NCI-H510A (cell line): ENCODE measurements around the gene ZBTB42.

Source experiments
- DNase-seq: peaks from one replicate; lab custom pipeline; 2025; lab: John Stamatoyannopoulos, UW

The ZBTB42 gene

DNA sequence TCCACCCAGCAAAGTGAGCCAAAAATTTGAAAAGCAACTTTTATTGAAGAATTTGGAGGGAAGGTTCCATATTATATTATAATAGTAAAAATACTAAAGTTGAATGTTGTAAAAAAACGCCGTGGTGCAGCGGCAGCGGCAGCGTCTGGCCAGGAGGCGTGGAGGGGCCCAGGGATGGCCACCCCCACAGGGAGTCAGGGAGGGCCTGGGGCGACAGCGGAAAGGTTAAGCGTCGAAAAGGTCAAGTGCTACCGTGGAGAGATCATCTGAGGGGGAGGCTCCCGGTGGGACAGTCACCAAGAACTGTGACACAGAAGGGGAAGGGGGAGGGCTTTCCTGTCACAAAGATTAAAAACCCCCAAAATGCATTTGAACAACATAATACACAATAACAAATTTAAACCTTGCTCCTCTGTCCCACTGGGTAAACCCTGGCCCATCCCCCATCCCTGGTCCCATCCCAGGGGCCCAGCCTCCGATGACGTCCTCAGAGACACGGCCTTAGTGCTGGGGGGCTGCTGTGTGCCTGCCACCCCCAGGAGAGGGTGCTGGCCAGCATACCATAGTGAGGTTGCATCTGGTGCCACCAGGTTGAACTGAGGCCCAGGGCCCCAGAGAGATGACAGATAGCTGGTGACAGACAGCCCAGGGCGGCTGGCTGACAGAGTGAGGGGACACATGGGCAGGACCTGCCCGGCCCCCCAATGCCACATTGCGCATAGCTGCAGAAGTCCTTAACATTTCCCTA is 31.4 kb upstream of the ZBTB42 start:
- DNase-seq = no peak

GRCh38 chr14:104770072-104770579 is 30.8 kb upstream of the ZBTB42 start:
- no peak for DNase-seq

- no peak for DNase-seq
Measured at GRCh38 chr14:104770851-104771272, 30.0 kb upstream of the ZBTB42 start.

DNA sequence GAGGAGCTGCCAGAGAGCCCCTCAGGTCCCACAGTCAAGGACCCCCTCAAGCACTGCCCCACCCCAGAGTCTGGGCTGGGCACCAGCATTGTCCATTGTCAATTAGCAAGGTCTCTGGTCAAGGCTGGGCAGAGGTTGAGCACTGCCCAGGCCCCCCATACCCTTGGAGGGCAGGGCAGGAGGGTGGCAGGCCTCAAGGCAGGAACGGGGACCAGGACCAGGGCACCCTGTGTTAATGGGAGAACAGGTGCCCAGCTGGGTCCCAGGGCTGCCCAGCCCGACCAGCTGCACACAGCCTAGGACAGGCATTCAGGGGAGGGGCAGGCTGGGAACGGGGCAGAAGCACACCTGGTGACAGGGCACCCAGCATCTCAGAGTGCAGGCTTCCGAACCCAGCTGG is 29.5 kb upstream of the ZBTB42 start:
- DNase-seq = no peak

DNA sequence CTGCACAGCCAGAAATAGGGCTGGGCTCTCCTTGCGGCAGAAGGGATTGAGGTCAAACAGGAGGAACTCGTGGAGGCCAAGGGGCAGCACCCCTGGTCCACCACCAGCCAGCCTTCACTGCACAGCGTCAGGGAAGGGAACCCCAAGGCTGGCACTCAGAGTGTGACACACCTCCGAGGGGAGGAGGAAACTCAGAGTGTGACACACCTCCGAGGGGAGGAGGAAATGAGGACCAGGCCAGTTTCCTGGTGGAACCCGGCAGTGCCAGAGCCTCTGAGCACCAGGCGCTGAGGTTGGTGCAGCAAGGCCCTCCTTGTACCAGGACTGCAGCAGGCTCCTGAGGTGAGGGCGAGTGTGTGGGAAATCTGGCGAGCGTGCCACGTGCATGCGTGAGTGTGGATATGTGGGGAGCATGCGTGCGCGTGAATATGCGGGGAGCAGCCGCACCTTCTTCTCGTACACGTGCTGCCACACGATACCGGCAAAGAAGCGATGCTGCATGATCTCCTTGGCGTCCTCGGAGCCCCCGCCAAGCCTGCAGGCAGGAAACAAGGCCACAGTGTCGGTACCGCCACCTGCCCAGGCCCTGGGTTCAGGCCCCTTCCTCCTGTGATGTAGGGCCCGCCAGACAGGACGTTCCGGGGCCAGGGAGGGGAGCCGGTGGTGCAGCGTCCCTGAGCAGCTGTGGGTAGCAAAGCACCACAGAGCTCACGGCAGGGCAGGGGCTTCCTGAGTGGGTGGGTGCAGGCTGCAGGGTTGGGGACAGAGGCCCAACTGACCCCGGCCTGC is 28.8 kb upstream of the ZBTB42 start:
- no peak for DNase-seq

DNA sequence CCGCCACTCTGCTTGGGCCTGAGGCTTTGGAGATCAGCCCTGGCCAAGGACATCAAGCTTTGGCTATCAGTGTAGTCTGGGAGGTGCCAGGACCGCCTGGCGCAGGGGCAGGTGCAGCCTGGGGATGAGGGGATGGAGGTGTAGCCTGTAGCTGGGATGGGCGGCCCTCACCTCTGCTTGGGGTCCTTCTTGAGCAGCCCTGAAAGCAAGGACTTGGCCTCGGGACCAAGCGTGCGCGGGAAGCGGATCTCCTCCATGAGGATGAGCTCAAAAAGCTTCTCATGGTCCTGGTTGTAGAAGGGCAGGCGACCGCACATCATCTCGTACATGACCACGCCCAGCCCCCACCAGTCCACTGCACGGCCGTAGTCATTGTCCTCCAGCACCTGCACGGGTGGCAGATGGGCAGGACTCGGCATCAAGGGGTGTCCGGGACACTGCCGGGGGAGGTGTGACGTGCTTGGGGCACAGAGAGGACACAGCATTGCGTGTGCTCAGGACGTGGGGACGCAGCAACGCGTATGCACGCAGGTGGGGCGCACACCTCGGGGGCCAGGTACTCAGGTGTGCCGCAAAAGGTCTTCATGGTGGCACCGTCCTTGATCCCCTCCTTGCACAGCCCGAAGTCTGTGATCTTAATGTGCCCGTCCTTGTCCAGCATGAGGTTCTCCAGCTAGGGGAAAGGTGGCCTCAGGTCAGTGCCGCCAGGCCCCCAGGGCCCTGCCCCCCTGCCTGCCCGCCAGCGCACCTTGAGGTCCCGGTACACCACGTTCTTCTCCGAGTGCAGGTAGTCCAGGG is 28.0 kb upstream of the ZBTB42 start:
- DNase-seq = no peak

DNA sequence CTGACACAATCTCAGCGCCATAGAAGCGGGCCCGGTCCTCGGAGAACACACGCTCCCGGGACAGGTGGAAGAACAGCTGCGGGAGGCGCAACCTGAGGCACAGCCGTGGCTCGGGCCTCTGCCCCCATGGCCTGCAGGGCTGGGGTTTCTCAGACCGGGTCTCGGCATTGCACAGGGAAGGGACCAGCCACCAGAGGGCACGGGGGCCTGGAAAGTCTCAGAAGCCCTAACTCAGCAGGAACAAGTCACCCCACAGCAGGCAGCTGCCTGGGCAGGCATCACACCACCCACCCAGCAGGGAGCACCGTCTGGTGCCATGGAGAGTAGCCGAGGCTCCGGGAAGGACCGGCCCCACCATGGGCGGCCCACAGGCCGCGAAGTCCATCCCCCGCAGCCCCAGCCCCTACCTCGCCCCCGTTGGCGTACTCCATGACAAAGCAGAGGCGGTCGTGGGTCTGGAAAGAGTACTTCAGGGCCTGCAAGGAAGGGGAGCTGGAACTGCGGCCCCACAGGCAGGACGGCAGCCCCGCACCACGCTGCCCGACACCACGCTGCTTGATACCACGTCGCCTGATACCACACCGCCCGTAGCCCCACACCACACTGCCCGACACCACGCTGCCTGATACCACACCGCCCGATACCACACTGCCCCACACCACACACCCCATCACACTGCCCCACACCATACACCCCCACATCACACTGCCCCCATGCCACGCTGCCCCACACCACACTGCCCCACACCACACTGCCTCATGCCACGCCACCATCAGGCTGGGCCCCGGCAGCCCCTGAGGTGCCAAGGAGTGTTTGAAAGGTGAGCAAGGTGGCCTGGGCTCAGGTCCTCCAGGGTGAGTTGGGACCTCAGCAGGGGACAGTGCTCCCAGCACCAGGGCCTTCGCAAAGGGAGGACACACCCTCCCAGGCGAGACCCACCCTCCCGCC is 27.1 kb upstream of the ZBTB42 start:
- DNase-seq = no peak

GRCh38 chr14:104774453-104775072 is 26.3 kb upstream of the ZBTB42 start:
- DNase-seq = no peak

- no peak for DNase-seq
Measured at GRCh38 chr14:104775073-104775489, 25.8 kb upstream of the ZBTB42 start.

DNA sequence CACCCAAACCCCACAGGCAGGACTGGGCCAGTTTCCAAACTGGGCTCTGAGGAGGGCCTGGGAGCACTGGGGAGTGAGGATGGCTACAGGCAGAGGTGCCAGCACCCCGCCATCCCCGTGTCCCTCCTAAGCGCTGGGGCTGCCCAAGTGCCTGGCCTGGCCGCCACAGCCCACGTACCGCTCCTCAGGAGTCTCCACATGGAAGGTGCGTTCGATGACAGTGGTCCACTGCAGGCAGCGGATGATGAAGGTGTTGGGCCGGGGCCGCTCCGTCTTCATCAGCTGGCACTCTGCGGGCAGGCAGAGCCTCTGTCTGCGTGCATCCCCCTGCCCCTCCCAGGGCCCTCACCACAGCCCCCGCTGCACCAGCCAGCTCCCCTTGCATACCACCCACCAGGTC is 24.4 kb upstream of the ZBTB42 start:
- DNase-seq = no peak

DNA sequence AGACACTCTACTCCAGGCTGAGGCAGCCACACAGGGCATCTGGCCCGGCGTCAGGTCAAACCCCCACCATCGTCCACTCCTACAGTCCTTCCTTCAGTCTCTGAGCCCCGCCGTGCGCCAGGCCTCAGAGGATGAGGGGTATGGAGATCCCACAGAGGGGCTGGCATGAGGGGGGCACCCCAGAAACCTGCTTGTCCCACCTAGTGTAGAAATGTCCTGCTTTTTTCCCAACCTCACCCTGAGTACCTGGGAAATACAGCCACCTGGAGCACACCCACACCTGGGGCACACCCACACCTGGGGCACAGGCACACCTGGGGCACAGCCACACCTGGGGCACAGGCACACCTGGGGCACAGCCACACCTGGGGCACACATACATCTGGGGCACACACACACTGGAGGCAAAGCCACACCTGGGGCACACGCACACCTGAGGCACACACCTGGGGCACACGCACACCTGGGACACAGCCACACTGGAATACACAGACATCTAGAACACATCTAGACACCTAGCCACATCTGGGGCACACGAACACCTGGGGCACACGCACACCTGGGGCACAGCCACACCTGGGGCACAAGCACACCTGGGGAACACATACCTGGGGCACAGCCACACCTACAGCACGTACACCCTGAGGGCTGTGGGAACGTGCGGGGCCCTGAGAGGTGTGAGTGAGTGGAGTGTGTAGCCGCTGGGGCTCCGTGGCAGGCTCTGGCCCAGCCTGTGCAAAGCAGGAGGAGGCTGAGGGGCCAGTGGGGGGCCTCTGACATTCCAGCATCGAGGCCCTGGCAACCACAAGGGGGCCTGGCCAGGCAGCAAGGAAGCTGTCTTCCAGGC is 23.7 kb upstream of the ZBTB42 start:
- no peak for DNase-seq

GRCh38 chr14:104777808-104778249 is 23.1 kb upstream of the ZBTB42 start:
- DNase-seq = no peak

- DNase-seq = no peak
Measured at GRCh38 chr14:104778694-104779331, 22.1 kb upstream of the ZBTB42 start.

DNA sequence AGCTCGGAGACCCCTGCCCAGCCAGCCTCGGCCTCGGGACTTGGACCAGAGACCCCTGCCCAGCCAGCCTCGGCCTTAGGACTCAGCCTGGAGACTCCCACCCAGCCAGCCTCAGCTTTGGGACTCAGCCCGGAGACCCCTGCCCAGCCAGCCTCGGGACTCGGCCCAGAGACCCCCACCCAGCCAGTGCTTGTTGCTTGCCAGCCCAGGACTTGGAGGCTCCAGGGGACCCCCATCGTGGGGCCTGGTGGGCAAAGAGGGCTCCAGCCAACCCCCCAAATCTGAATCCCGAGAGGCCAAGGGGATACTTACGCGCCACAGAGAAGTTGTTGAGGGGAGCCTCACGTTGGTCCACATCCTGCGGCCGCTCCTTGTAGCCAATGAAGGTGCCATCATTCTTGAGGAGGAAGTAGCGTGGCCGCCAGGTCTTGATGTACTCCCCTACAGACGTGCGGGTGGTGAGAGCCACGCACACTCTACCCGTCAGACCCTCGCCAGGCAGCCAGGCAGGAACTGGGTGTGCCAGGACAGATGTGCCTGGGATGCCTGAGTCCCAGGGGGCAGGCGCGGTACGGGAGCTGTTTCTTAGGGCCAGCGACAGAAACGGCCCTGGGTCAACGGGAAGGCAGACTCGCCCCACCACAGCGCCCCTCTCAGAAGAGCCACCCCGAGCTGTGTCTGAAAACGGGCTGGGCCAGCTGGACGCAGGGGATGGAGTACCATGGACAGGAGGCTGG is 21.0 kb upstream of the ZBTB42 start:
- DNase-seq = no peak

DNA sequence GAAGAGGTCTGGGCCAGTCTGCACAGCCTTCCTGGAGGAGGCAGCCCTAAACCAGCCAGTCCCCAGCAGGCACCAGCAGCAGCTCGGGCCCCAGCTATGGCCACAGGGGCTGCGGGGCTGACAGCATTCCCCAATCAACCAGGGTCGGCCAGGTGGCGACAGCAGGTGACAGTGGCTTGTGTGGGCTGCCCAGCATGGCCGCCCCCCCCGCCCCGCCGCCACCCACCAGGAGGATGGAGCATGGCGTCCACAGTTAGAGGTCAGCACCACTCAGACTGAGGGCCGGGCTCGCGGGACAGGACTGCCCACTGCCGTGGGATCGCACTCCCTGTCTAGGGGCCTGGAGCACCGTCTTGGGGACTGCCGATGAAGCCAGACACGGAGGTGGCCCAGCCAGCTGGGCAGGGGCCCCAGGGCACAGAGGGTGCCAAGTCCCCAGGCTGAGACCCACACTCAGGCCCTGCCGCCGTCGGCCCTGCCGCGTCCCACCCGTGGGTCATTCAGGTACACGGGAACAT is 20.3 kb upstream of the ZBTB42 start:
- DNase-seq = no peak

DNA sequence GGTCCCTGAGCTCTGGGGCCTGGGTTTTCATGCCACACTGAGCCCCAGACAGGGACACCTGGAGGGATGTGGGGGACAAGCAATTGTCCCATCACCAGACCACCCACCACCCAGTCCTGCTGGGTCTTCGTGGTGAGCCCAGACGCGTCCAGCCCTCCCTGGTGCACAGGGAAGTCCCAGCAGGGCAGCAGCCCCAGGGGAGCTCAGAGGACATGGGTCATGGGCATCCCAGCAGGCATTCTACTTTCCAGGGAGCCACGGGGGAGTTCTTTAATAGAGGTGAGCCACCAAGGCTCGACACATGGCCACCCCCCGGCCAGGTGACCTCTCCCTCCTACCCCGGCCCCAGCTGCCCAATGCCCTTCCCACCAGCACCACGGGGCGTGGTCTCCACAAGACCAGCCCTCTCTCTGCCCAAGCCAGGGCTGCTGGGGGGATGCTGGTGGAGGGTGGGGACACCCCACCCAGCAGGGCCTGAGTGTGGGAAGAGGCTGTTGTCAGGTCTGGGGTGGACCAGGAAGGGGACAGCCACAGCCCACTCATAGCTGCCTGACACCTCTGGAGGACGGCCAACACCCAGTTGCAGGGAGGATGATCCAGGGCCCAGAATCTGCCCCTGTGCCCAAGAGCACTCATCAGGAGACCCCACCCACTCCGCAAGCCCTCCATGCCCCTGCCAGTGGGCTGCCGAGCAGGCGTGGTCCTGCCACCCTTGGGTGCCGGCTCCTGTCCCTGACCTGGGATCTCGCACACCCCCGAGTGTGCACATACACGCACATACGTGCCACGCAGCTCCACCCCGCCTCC is 19.4 kb upstream of the ZBTB42 start:
- DNase-seq = no peak

- DNase-seq = no peak
Measured at GRCh38 chr14:104782086-104782807, 18.7 kb upstream of the ZBTB42 start.
